A673 (cell line): ENCODE results near the gene PIM3.

Experiments used
- CTCF ChIP-seq: fragments of 300-800, 200-600 bp; sonication (generic); conservative IDR thresholded peaks from 2 replicates; pipeline ENCODE4 v1.5.1; 2017; ENCODE audit warnings: low read depth, mild to moderate bottlenecking, antibody characterized with exemption, low read length, moderate library complexity, mixed read lengths
- EZH2 ChIP-seq: fragments of 200-600 bp; sonication (generic); IDR thresholded peaks from 2 replicates; pipeline ENCODE4 v1.6.1; 2017; ENCODE audit warnings: borderline replicate concordance, low read depth, mild to moderate bottlenecking, mixed read lengths, antibody characterized with exemption, low read length; ENCODE audit not compliant: poor library complexity, severe bottlenecking

GRCh38 chr22:49949914-49950292 is 10.7 kb upstream of the PIM3 start:
- TF ChIP-seq CTCF (no peak), EZH2 (no peak)
